HL-60 (cell line): ENCODE data around the gene ALDH1A1.

ENCODE experiments used
- DNase-seq, 2 experiments: peaks; one replicate each; pipeline ENCODE4 v3.0.0-alpha.2; 2010 to 2020; ENCODE audit warnings: low read depth in 1 of 2, low spot score in 1 of 2
- H3K27ac ChIP-seq: fragments of 250-450 bp; sonication (Bioruptor Pico); replicated peaks from 2 replicates; pipeline ENCODE4 v1.5.1; 2020; ENCODE audit warnings: mild to moderate bottlenecking, moderate library complexity
- H3K27me3 ChIP-seq: fragments of 250-450 bp; sonication (Bioruptor Pico); 2 replicates; pipeline ENCODE4 v1.5.1; 2021; ENCODE audit warnings: mild to moderate bottlenecking, moderate library complexity; ENCODE audit not compliant: insufficient read depth, poor library complexity, severe bottlenecking
- H3K4me3 ChIP-seq: replicated peaks from 2 replicates; pipeline ENCODE4 v1.5.1; 2011; ENCODE audit warnings: mild to moderate bottlenecking, control low read depth, low read length; ENCODE audit not compliant: insufficient read depth
- GABPA ChIP-seq: IDR thresholded peaks from 2 replicates; pipeline ENCODE4 v1.6.1; 2012; ENCODE audit warnings: low read depth
- POLR2AphosphoS5 ChIP-seq: IDR thresholded peaks from 2 replicates; pipeline ENCODE4 v1.6.1; 2012; ENCODE audit warnings: low read depth
- SPI1 ChIP-seq: IDR thresholded peaks from 2 replicates; pipeline ENCODE4 v1.6.1; 2012; ENCODE audit warnings: low read depth, mild to moderate bottlenecking, borderline replicate concordance
- TF ChIP-seq, protein P1 (sequence below): IDR thresholded peaks from one replicate; pipeline ENCODE4 v1.5.1; 2011; ENCODE audit warnings: low read length, control low read depth, inconsistent platforms; ENCODE audit not compliant: insufficient read depth
- TF ChIP-seq, protein P2 (sequence below): IDR thresholded peaks from 2 replicates; pipeline ENCODE4 v1.6.1; 2012; ENCODE audit warnings: low read depth; ENCODE audit not compliant: insufficient replicate concordance

The ALDH1A1 gene

DNA sequence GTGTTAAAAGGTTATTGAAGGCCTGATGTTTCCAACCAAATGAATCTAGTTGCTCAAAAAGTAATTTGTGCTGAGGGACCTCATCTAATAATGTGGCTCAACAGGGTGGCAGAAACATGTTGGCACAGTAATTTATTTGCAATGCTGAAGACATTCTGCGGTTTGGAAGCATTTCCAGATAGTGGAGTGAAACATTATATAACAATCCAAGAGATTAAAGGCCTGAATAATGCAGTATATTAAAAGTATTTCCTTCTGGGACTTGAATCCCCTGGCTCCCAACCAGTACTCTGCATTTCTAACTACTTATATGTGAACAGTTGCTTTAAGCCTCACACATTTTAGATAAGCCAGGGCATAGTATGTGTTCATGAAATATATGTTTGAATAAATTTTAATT lies 25.9 kb upstream of the ALDH1A1 start:
- Histone ChIP-seq H3K4me3 (no peak overlapping the region), H3K27ac (no peak overlapping the region), H3K27me3 (no peaks in the 10 kb centered on the region)
- TF ChIP-seq, protein P1, sequence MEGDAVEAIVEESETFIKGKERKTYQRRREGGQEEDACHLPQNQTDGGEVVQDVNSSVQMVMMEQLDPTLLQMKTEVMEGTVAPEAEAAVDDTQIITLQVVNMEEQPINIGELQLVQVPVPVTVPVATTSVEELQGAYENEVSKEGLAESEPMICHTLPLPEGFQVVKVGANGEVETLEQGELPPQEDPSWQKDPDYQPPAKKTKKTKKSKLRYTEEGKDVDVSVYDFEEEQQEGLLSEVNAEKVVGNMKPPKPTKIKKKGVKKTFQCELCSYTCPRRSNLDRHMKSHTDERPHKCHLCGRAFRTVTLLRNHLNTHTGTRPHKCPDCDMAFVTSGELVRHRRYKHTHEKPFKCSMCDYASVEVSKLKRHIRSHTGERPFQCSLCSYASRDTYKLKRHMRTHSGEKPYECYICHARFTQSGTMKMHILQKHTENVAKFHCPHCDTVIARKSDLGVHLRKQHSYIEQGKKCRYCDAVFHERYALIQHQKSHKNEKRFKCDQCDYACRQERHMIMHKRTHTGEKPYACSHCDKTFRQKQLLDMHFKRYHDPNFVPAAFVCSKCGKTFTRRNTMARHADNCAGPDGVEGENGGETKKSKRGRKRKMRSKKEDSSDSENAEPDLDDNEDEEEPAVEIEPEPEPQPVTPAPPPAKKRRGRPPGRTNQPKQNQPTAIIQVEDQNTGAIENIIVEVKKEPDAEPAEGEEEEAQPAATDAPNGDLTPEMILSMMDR, result no peak
- TF ChIP-seq POLR2AphosphoS5, result no peak
- TF ChIP-seq, protein P2, sequence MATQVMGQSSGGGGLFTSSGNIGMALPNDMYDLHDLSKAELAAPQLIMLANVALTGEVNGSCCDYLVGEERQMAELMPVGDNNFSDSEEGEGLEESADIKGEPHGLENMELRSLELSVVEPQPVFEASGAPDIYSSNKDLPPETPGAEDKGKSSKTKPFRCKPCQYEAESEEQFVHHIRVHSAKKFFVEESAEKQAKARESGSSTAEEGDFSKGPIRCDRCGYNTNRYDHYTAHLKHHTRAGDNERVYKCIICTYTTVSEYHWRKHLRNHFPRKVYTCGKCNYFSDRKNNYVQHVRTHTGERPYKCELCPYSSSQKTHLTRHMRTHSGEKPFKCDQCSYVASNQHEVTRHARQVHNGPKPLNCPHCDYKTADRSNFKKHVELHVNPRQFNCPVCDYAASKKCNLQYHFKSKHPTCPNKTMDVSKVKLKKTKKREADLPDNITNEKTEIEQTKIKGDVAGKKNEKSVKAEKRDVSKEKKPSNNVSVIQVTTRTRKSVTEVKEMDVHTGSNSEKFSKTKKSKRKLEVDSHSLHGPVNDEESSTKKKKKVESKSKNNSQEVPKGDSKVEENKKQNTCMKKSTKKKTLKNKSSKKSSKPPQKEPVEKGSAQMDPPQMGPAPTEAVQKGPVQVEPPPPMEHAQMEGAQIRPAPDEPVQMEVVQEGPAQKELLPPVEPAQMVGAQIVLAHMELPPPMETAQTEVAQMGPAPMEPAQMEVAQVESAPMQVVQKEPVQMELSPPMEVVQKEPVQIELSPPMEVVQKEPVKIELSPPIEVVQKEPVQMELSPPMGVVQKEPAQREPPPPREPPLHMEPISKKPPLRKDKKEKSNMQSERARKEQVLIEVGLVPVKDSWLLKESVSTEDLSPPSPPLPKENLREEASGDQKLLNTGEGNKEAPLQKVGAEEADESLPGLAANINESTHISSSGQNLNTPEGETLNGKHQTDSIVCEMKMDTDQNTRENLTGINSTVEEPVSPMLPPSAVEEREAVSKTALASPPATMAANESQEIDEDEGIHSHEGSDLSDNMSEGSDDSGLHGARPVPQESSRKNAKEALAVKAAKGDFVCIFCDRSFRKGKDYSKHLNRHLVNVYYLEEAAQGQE, result no peak
- TF ChIP-seq GABPA, result no peak
- TF ChIP-seq SPI1, result no peak
- DNase-seq, result no peak

DNA sequence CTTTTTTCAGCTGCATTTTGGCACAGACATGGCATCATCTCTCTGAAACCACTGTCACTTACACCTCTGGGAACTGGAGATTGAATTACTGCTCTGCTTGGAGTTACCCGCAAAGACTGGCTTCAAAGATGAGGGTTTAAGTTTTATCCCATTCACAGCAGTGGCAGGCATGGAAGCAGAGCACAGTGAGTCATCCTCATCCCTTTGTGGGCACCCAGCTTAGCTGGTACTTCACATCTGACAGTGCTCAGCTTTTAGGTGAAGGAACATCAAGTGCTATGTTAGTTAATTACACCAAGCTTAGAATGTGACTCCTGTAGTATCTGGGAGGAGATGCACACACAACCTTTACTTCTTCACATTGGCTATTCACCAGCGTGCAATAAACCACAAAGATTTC lies 24.8 kb upstream of the ALDH1A1 start:
- no peak for DNase-seq
- H3K27me3 ChIP-seq, result no peaks in the 10 kb centered on the region
- no peak overlapping the region for H3K4me3 ChIP-seq
- no peak overlapping the region for H3K27ac ChIP-seq
- TF ChIP-seq, protein P1, result no peak
- TF ChIP-seq, protein P2, result no peak
- TF ChIP-seq POLR2AphosphoS5, result no peak
- no peak for TF ChIP-seq GABPA
- no peak for TF ChIP-seq SPI1

DNA sequence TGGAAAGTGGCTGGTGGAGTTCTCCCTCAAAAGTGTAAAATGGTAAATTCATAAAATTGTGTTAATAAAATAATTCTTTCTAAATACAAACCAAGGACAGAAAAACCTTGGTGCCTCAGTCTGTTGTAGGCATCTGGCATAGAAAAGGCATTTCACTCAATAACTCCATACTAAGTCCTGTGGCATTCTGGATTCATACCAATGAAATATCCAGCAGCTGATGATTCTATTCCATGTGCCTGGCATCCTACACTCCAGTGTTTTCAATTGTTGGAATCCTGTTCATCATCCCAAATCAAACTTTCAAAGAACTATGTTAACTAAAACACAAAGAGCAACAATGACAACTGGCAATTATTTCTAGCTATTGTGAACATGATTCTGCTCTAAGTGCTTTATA lies 21.6 kb upstream of the ALDH1A1 start:
- no peak overlapping the region for H3K4me3 ChIP-seq
- no peak overlapping the region for H3K27ac ChIP-seq
- DNase-seq, result no peak
- no peaks in the 10 kb centered on the region for H3K27me3 ChIP-seq
- TF ChIP-seq POLR2AphosphoS5, result no peak
- TF ChIP-seq SPI1, result no peak
- TF ChIP-seq GABPA, result no peak
- TF ChIP-seq, protein P1, result no peak
- TF ChIP-seq, protein P2, result no peak
